ENCODE measurements around the gene KRT76. TPM values are rescaled to one million over a fixed set of nuclear protein-coding genes. Genes with fewer than 3 reads are reported as not detected.

Gene KRT76
- total and polyA plus RNA-seq, 2 experiments from 2014 or later = not detected

GRCh38 chr12:52760623-52761022 lies 16.5 kb downstream of the KRT76 start:
- Histone ChIP-seq H3K79me2 (ENCODE audit: insufficient read depth) (no peaks in the 10 kb centered on the region), H3K27ac (no peak overlapping the region), H3K4me1 (ENCODE audit: insufficient read depth) (no peaks in the 10 kb centered on the region), H3K9ac (no peak overlapping the region), H3F3A (ENCODE audit: insufficient read depth) (no peaks in the 10 kb centered on the region), H3K9me3 (ENCODE audit: low read depth) (no peaks in the 10 kb centered on the region), H2AFZ (no peak overlapping the region), H4K20me1 (ENCODE audit: insufficient read depth) (no peaks in the 10 kb centered on the region), H3K27me3 (replicated peaks; ENCODE audit: insufficient read depth) (peaks cover 33% of the 10 kb centered on the region), H3K9me2 (ENCODE audit: insufficient read depth) (no peaks in the 10 kb centered on the region), H3K36me3 (ENCODE audit: low read depth) (no peaks in the 10 kb centered on the region), H3K4me2 (ENCODE audit: unreplicated experiment) (no peak overlapping the region), H3K4me3 (no peak overlapping the region)
- DNase-seq = no peak
- in situ Hi-C loops (cut with MboI) = no loop called here
- TF ChIP-seq EZH2phosphoT487 (IDR thresholded peaks at IDR 0.05; ENCODE audit: insufficient read depth, low read depth) (no peak), EZH2 (IDR thresholded peaks at IDR 0.05; ENCODE audit: insufficient read depth, poor library complexity, severe bottlenecking) (no peak)

GRCh38 chr12:52759695-52760094 lies 17.4 kb downstream of the KRT76 start:
- no peak for DNase-seq
- no peaks in the 10 kb centered on the region for H3K9me2 ChIP-seq (ENCODE audit: insufficient read depth)
- in situ Hi-C loops (cut with MboI) = no loop called here
- no peak overlapping the region for H3K27ac ChIP-seq
- H3F3A ChIP-seq (ENCODE audit: insufficient read depth) = no peaks in the 10 kb centered on the region
- no peak for TF ChIP-seq EZH2 (IDR thresholded peaks at IDR 0.05; ENCODE audit: insufficient read depth, poor library complexity, severe bottlenecking)
- H3K4me2 ChIP-seq (ENCODE audit: unreplicated experiment) = no peak overlapping the region
- H3K27me3 ChIP-seq (replicated peaks; ENCODE audit: insufficient read depth) = peaks cover 33% of the 10 kb centered on the region
- no peaks in the 10 kb centered on the region for H3K9me3 ChIP-seq (ENCODE audit: low read depth)
- H3K36me3 ChIP-seq (ENCODE audit: low read depth) = no peaks in the 10 kb centered on the region
- no peaks in the 10 kb centered on the region for H3K4me1 ChIP-seq (ENCODE audit: insufficient read depth)
- no peaks in the 10 kb centered on the region for H3K79me2 ChIP-seq (ENCODE audit: insufficient read depth)
- whole genome bisulfite sequencing, 2 experiments (ENCODE audit: low coverage in 1 of 2, low lambda C conversion rate in 2 of 2, missing lambda C conversion rate in 2 of 2) = 13 to 23% methylated on average over 2 of the region's 2 CpGs
- H4K20me1 ChIP-seq (ENCODE audit: insufficient read depth) = no peaks in the 10 kb centered on the region
- H2AFZ ChIP-seq = no peak overlapping the region
- no peak overlapping the region for H3K4me3 ChIP-seq
- H3K9ac ChIP-seq = no peak overlapping the region

- no peaks in the 10 kb centered on the region for H3K79me2 ChIP-seq (ENCODE audit: insufficient read depth)
- no peak overlapping the region for H3K9ac ChIP-seq
- no peaks in the 10 kb centered on the region for H4K20me1 ChIP-seq (ENCODE audit: insufficient read depth)
- no peak overlapping the region for H2AFZ ChIP-seq
- TF ChIP-seq EZH2 (IDR thresholded peaks at IDR 0.05; ENCODE audit: insufficient read depth, poor library complexity, severe bottlenecking) (no peak), EZH2phosphoT487 (IDR thresholded peaks at IDR 0.05; ENCODE audit: insufficient read depth, low read depth) (no peak)
- no peaks in the 10 kb centered on the region for H3K36me3 ChIP-seq (ENCODE audit: low read depth)
- H3K4me3 ChIP-seq = no peak overlapping the region
- H3K9me3 ChIP-seq (ENCODE audit: low read depth) = no peaks in the 10 kb centered on the region
- WGBS, 2 experiments (ENCODE audit: low coverage in 1 of 2, low lambda C conversion rate in 2 of 2, missing lambda C conversion rate in 2 of 2) = 2 to 5% methylated on average over 2 of the region's 2 CpGs
- no peak overlapping the region for H3K4me2 ChIP-seq (ENCODE audit: unreplicated experiment)
- no peaks in the 10 kb centered on the region for H3K4me1 ChIP-seq (ENCODE audit: insufficient read depth)
- no peaks in the 10 kb centered on the region for H3F3A ChIP-seq (ENCODE audit: insufficient read depth)
- H3K27ac ChIP-seq = no peak overlapping the region
- in situ Hi-C loops (cut with MboI) = no loop called here
- H3K9me2 ChIP-seq (ENCODE audit: insufficient read depth) = no peaks in the 10 kb centered on the region
- H3K27me3 ChIP-seq (replicated peaks; ENCODE audit: insufficient read depth) = peaks cover 33% of the 10 kb centered on the region
- DNase-seq = no peak
These were observed 17.9 kb downstream of the KRT76 start for GRCh38 chr12:52759218-52759617.

- Histone ChIP-seq H3K4me3 (no peak overlapping the region), H3K4me2 (ENCODE audit: unreplicated experiment) (no peak overlapping the region), H3K79me2 (ENCODE audit: insufficient read depth) (no peaks in the 10 kb centered on the region), H3F3A (ENCODE audit: insufficient read depth) (no peaks in the 10 kb centered on the region), H2AFZ (no peak overlapping the region), H3K27me3 (replicated peaks; ENCODE audit: insufficient read depth) (peaks cover 27% of the 10 kb centered on the region), H3K36me3 (ENCODE audit: low read depth) (no peaks in the 10 kb centered on the region), H3K27ac (no peak overlapping the region), H3K9ac (no peak overlapping the region), H4K20me1 (ENCODE audit: insufficient read depth) (no peaks in the 10 kb centered on the region), H3K9me2 (ENCODE audit: insufficient read depth) (no peaks in the 10 kb centered on the region), H3K4me1 (ENCODE audit: insufficient read depth) (no peaks in the 10 kb centered on the region), H3K9me3 (ENCODE audit: low read depth) (no peaks in the 10 kb centered on the region)
- in situ Hi-C loops (cut with MboI) = no loop called here
- no peak for TF ChIP-seq EZH2 (IDR thresholded peaks at IDR 0.05; ENCODE audit: insufficient read depth, poor library complexity, severe bottlenecking)
- TF ChIP-seq EZH2phosphoT487 (IDR thresholded peaks at IDR 0.05; ENCODE audit: insufficient read depth, low read depth) = no peak
- no peak for DNase-seq
- WGBS, 2 experiments (ENCODE audit: low coverage in 1 of 2, low lambda C conversion rate in 2 of 2, missing lambda C conversion rate in 2 of 2) = 5 to 10% methylated on average over 1 of the region's 1 CpG
These were observed 19.5 kb downstream of the KRT76 start for GRCh38 chr12:52757449-52758176.

All from GM23248 (cell line).